HG02678 (cell line): Measurements from ENCODE around the gene DDX42.
"Not testable (repeated sequence)": the region's sequence is repeated elsewhere in the genome, so short reads cannot be mapped to it uniquely, and the experiment has no call there.

Experiments
- ATAC-seq: cut with Tn5 transposase; IDR thresholded peaks from one replicate; pipeline ENCODE4 v1.9.1; 2021; ENCODE audit warnings: mild to moderate bottlenecking, moderate library complexity; ENCODE audit not compliant: unreplicated experiment

The DDX42 gene

DNA sequence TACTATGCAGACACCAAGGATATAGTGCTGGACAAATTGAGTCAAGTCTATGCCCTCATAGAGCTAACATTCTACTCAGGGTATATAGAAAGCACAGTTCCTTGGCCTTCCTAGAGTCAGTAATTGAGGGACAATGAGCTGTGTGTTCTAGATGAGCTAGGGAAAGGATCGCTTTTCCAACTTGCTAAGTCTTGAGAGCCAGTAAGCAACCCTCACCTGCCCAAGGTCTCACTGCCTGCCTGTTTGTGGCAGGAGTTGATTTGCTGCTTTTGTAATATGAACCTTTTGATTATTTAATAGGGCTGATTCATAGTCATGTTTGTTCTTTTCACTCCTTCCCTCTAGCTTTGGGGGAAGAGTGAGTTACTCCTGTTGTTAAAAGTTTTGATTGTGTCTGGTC, 6.5 kb downstream of the DDX42 start:
- ATAC-seq, result no peak

- ATAC-seq, result no peak
Observed at GRCh38 chr17:63780928-63781327, 7.0 kb downstream of the DDX42 start.

DNA sequence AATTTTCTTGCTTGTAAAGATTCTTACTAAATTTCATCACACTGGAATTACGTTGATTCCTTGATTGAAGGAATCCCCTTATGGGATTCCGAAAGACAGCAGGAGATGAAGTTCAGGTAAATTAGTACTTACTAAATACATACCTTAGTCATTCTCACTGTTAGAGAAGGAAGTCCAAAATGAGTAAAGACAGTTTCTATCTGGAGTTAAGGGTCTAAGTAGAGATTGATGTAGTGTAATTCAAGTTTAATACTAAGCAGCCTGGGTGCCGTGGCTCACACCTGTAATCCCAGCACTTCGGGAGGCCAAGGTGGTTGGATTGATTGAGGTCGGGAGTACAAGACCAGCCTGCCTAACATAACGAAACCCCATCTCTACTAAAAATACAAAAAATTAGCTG, 9.6 kb downstream of the DDX42 start:
- no peak for ATAC-seq

GRCh38 chr17:63785556-63785955, 11.6 kb downstream of the DDX42 start:
- no peak for ATAC-seq

DNA sequence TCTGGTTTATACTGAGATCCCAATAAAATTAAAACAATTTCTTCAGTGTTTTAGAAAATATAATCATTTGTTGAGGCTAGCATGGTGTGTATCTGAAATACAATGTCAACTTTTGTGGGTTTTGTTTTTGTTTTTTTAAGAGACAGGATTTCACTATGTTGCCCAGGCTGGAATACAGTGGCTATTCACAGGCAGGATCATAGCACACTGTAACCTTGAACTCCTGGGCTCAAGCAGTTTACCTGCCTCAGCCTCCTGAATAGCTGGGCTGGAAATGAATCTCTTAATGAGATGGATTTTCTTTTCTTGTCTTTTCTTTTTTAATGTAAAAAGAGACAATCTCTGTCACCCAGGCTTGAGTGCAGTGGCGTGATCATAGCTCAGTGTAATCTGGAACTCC, 12.1 kb downstream of the DDX42 start:
- ATAC-seq, result no peak

GRCh38 chr17:63786971-63787711, 13.2 kb downstream of the DDX42 start:
- ATAC-seq, result no peak

GRCh38 chr17:63790057-63790456, 16.1 kb downstream of the DDX42 start:
- no peak for ATAC-seq

- no peak for ATAC-seq
Observed at GRCh38 chr17:63792055-63792729, 18.2 kb downstream of the DDX42 start.

DNA sequence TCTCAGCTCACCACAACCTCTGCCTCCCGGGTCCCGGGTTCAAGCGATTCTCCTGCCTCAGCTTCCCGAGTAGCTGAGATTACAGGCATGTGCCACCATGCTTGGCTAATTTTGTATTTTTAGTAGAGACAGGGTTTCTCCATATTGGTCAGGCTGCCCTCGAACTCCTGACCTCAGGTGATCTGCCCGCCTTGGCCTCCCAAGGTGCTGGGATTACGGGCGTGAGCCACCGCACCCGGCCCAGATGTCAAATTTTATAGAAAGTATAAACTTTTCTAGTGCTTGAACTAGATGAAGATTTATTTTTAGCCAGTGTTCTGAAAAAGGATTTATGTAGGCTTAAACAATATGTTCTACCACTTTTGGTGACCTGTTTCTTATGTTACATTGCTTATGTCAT, 22.4 kb downstream of the DDX42 start:
- not testable (repeated sequence) for ATAC-seq

- no peak for ATAC-seq
Observed at GRCh38 chr17:63798572-63799106, 24.7 kb downstream of the DDX42 start.

DNA sequence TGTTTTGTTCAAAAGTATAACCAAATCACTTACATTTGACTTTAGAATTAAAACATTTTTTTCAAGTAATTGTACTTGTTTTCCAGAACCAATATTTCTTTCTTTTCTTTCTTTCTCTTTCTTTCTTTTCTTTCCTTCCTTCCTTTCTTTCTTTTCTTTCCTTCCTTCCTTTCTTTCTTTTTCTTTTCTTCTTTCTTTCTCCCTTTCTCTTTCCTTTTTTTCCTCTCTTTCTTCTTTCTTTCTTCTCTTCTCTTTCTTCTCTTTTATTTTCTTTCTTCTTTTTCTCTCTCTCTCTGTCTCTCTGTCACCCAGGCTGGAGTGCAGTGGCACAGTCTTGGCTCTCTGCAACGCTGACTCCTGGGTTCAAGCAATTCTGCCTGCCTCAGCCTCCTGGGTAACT, 26.8 kb downstream of the DDX42 start:
- no peak for ATAC-seq

DNA sequence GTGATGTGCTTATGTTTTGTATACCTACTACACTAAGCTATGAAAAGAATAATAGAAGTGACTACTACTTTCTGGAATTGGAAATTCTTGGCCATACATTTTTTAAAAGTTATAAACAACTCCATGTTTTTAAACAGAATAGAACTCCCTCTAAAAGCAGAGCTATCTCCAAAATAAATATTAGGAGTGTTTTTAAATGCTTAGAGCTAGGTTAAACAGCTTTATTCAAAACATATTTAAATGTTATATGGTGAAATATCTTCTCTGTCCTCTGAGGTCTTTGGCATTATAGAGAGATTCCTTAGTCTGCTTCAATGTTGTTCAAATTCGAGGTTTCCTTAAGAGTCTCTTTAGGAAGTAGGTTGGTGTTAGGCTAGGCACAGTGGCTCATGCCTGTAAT, 30.4 kb downstream of the DDX42 start:
- ATAC-seq, result no peak

DNA sequence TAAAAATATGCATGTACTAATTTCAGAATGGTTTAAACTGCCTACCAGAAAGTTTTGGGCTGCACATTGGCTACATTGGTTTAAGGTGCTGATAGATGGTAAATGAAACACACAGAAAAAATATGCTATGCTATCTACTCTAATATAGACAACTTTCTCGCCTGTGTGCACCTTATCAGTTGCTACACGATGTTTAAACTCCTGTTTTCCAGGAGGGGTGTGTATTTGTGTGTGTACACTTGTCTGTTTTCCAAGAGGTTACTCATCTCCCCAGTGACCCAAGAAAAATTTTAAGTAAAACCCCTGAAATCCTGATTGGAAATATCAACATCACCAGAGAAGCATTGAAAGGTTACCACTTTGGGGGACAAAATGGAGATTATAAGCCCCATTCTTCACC, 31.6 kb downstream of the DDX42 start:
- ATAC-seq, result no peak

GRCh38 chr17:63809970-63810369, 36.0 kb downstream of the DDX42 start:
- ATAC-seq, result no peak

DNA sequence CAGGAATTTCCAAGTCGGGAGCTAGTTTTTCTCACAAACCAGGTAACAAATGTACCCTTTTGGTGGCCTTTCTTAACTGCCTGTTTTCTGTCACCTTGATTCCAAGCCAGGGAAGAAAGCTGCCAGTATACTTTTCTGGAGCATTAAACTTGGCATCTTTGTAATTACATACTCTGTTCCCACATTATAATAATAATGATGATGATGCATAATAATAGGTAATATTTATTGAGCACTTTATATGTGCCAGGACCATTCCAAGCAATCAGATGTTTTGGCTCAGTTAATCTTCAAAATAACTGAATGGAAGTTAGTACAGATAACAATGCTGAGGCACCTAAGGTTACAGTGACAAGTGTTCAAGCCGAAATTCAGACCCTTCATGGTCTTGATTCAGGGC, 42.2 kb downstream of the DDX42 start:
- ATAC-seq, result no peak

DNA sequence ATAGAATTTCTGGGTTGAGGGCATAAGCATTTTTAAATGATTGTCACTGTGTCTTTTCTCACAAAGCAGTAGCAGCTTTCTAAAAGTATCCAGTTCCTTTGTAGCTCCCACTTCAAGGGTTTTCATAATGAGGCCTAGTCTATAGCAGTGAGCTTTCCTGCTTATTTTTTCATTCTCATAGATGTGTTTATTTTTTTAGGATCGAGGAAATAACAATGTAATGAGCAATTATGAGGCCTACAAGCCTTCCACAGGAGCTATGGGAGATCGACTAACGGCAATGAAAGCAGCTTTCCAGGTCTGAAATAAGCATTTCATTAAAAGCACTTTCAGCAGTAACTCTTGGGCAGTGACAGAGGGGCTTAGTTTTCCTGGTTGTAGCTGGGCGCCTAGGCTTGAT, 42.7 kb downstream of the DDX42 start:
- ATAC-seq, result no peak

DNA sequence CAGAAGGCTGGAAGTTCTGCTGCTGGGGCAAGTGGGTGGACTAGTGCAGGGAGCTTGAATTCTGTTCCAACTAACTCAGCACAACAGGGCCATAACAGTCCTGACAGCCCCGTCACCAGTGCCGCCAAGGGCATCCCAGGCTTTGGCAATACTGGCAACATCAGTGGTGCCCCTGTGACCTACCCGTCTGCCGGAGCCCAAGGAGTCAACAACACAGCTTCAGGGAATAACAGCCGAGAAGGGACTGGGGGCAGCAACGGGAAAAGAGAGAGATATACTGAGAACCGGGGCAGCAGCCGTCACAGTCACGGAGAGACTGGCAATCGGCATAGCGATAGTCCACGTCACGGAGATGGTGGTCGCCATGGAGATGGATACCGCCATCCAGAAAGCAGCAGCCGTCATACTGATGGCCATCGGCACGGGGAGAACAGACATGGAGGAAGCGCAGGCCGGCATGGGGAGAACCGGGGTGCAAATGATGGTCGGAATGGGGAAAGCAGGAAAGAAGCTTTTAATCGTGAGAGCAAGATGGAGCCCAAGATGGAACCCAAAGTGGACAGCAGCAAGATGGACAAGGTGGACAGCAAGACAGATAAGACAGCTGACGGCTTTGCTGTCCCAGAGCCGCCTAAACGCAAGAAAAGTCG, 43.9 kb downstream of the DDX42 start:
- ATAC-seq, result no peak

DNA sequence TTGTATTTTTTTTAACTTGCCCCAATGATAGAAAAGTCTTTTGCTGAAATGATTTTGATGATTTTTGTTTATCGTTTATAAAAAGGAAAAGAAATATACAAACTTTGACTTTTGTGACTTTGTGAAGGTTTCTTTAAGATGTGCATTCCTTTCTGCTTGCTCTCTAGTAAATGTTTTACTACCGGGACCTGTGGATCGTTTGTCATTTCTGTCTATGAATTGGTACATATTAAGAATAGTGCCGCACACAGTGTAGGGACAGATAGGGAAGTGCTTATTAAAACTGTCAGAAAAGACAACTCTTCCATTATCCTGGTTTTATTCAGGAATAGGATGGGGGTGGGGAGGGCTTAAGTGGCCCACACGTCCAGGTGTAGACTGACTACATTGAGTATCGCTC, 45.2 kb downstream of the DDX42 start:
- ATAC-seq, result no peak

GRCh38 chr17:63819585-63820537, 45.9 kb downstream of the DDX42 start:
- no peak for ATAC-seq

- no peak for ATAC-seq
Observed at GRCh38 chr17:63820963-63821561, 47.1 kb downstream of the DDX42 start.
